ENCODE data around the gene EFHD2.

DNA sequence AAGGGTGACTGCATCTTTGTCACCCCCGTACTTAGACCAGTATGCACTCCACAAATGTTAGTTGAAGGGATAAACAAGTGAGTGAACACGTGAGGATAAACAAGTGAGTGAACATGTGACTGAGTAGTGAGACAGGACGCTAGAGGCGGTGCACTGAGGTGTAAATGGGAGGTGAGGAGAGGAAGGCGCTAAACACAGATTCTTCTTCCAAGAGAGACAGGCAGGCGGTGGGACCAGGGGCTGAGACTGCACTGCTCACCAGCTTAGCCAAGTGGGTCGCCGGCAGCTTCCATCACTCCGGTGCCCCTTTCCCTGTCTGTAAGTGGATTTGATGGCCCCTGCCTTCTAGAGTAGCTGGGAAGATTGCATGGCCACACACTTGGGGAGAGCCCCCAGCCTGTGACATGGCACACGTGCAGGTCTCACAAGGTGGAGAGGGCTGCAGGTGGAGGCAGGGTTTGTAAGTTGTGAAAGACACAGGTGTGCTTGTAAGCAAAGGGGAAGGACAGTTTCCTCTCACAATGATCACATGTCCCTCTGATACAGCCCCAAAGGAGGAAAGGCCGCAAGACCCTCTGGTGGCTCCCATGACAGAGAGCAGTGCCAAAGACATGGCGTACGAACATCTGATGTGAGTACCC, 47.5 kb upstream of the EFHD2 start:
- TF ChIP-seq EZH2 (IDR thresholded peaks at IDR 0.05): no peak
- TF ChIP-seq CTCF (IDR thresholded peaks at IDR 0.05): no peak
